ENCODE results near the gene BLZF1. TPM values are rescaled to one million over a fixed set of nuclear protein-coding genes. Genes with fewer than 3 reads are reported as not detected.

The BLZF1 gene
- total RNA-seq, 2 experiments from 2014 or later, result 7.1 to 14.3 TPM

DNA sequence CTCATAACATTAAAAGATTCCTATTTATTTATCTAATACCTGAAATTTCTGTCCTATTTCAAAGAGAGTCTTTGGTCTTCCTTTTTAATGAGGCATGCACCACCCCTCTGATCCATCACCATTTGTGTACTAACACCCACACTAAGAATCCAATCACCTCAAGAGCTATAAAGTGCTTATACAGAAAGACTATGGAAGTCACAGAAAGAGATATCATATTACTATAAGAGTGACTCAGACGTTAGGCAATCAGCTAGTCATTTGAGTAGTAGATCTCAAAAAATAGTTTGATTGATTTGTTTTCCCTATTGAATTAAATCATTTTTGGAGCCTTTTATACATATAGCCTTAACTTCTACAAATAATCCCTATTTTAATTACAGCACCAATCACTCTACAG lies 46.5 kb upstream of the BLZF1 start:
- H3K4me2 ChIP-seq (ENCODE audit: low read length), result no peak overlapping the region
- H2AFZ ChIP-seq (ENCODE audit: low read length), result no peak overlapping the region
- TF ChIP-seq EZH2phosphoT487 (IDR thresholded peaks at IDR 0.05; ENCODE audit: borderline replicate concordance, low read depth, low read length), result no peak
- no peak for TF ChIP-seq CTCF (conservative IDR thresholded peaks at IDR 0.05; ENCODE audit: low read length)
- no peak overlapping the region for H3K27ac ChIP-seq (ENCODE audit: low read depth, low read length, poor library complexity, severe bottlenecking)
- no peaks in the 10 kb centered on the region for H3K79me2 ChIP-seq (ENCODE audit: insufficient read depth, low read depth, low read length)
- POLR2A ChIA-PET, result interaction anchor here (0.5 kb wide), 1 partner anchor 452 kb away, joined by 4 read pairs; no protein-coding TSS in a partner anchor
- no peaks in the 10 kb centered on the region for H3K9me3 ChIP-seq (ENCODE audit: low read length)
- no peaks in the 10 kb centered on the region for H3K4me1 ChIP-seq (ENCODE audit: insufficient read depth, low read length, poor library complexity, severe bottlenecking)
- no peaks in the 10 kb centered on the region for H3K36me3 ChIP-seq (ENCODE audit: insufficient read depth, low read length)
- intact Hi-C loops (cut with micrococcal nuclease; ENCODE audit: unreplicated experiment), result no loop called here
- no peaks in the 10 kb centered on the region for H4K20me1 ChIP-seq (ENCODE audit: insufficient read depth, low read length)
- BruUV-seq (replicated peaks), result no TSS peak
- no peaks in the 10 kb centered on the region for H3K9me2 ChIP-seq (ENCODE audit: insufficient read depth, low read length)
- H3K4me3 ChIP-seq (ENCODE audit: low read depth, low read length, poor library complexity, severe bottlenecking), result no peak overlapping the region
- no peak for DNase-seq (ENCODE audit: low spot score)
- CTCF ChIA-PET (ENCODE audit: unreplicated experiment), result no interaction called here

- H3K4me1 ChIP-seq (ENCODE audit: insufficient read depth, low read length, poor library complexity, severe bottlenecking), result no peaks in the 10 kb centered on the region
- H3K9me3 ChIP-seq (ENCODE audit: low read length), result no peaks in the 10 kb centered on the region
- POLR2A ChIA-PET, result interaction anchor here (0.5 kb wide), 1 partner anchor 452 kb away, joined by 4 read pairs; no protein-coding TSS in a partner anchor
- no peak for DNase-seq (ENCODE audit: low spot score)
- TF ChIP-seq CTCF (conservative IDR thresholded peaks at IDR 0.05; ENCODE audit: low read length) (no peak), EZH2phosphoT487 (IDR thresholded peaks at IDR 0.05; ENCODE audit: borderline replicate concordance, low read depth, low read length) (no peak)
- no peak overlapping the region for H3K4me3 ChIP-seq (ENCODE audit: low read depth, low read length, poor library complexity, severe bottlenecking)
- H4K20me1 ChIP-seq (ENCODE audit: insufficient read depth, low read length), result no peaks in the 10 kb centered on the region
- H3K36me3 ChIP-seq (ENCODE audit: insufficient read depth, low read length), result no peaks in the 10 kb centered on the region
- no TSS peak for BruUV-seq (replicated peaks)
- H2AFZ ChIP-seq (ENCODE audit: low read length), result no peak overlapping the region
- H3K27ac ChIP-seq (ENCODE audit: low read depth, low read length, poor library complexity, severe bottlenecking), result no peak overlapping the region
- CTCF ChIA-PET (ENCODE audit: unreplicated experiment), result no interaction called here
- H3K79me2 ChIP-seq (ENCODE audit: insufficient read depth, low read depth, low read length), result no peaks in the 10 kb centered on the region
- no peaks in the 10 kb centered on the region for H3K9me2 ChIP-seq (ENCODE audit: insufficient read depth, low read length)
- intact Hi-C loops (cut with micrococcal nuclease; ENCODE audit: unreplicated experiment), result no loop called here
- no peak overlapping the region for H3K4me2 ChIP-seq (ENCODE audit: low read length)
Measured at GRCh38 chr1:169322138-169322537, 45.9 kb upstream of the BLZF1 start.

GRCh38 chr1:169325117-169325516 lies 42.9 kb upstream of the BLZF1 start:
- Histone ChIP-seq H3K4me3 (ENCODE audit: low read depth, low read length, poor library complexity, severe bottlenecking) (no peak overlapping the region), H3K4me2 (ENCODE audit: low read length) (no peak overlapping the region), H3K79me2 (ENCODE audit: insufficient read depth, low read depth, low read length) (no peaks in the 10 kb centered on the region), H3K9me2 (ENCODE audit: insufficient read depth, low read length) (no peaks in the 10 kb centered on the region), H2AFZ (ENCODE audit: low read length) (no peak overlapping the region), H3K4me1 (ENCODE audit: insufficient read depth, low read length, poor library complexity, severe bottlenecking) (no peaks in the 10 kb centered on the region), H3K9me3 (ENCODE audit: low read length) (no peaks in the 10 kb centered on the region), H3K36me3 (ENCODE audit: insufficient read depth, low read length) (no peaks in the 10 kb centered on the region), H4K20me1 (ENCODE audit: insufficient read depth, low read length) (no peaks in the 10 kb centered on the region), H3K27ac (ENCODE audit: low read depth, low read length, poor library complexity, severe bottlenecking) (no peak overlapping the region)
- no TSS peak for BruUV-seq (replicated peaks)
- DNase-seq (ENCODE audit: low spot score), result no peak
- ChIA-PET CTCF (ENCODE audit: unreplicated experiment) (no interaction called here), POLR2A (interaction anchor here (0.7 kb wide), 1 partner anchor 626 kb away, joined by 6 read pairs; no protein-coding TSS in a partner anchor)
- intact Hi-C loops (cut with micrococcal nuclease; ENCODE audit: unreplicated experiment), result no loop called here
- no peak for TF ChIP-seq EZH2phosphoT487 (IDR thresholded peaks at IDR 0.05; ENCODE audit: borderline replicate concordance, low read depth, low read length)
- TF ChIP-seq CTCF (conservative IDR thresholded peaks at IDR 0.05; ENCODE audit: low read length), result no peak

All from OCI-LY7 (cell line).